Aorta (tissue), 5 donors: ENCODE data around the gene ARL2. TPM values are rescaled to one million over a fixed set of nuclear protein-coding genes. Genes with fewer than 3 reads are reported as not detected.

ENCODE experiments used
- ATAC-seq: fragments of 200-7000 bp; cut with Tn5 transposase; one replicate; pipeline ENCODE4 v1.9.1; 2022; ENCODE audit warnings: moderate library complexity; ENCODE audit not compliant: low FRiP score
- DNase-seq, 2 donors: peaks; one replicate each; pipeline ENCODE4 v3.0.0-alpha.2; 2020
- H3K27ac ChIP-seq, 2 donors: one replicate each; pipeline ENCODE4 v1.5.1; 2013; ENCODE audit warnings: low read length in 2 of 2, mild to moderate bottlenecking in 2 of 2, moderate library complexity in 2 of 2, control low read depth in 1 of 2, inconsistent platforms in 1 of 2, low read depth in 1 of 2
- H3K27me3 ChIP-seq, 2 donors: one replicate each; pipeline ENCODE4 v1.6.1; 2013; ENCODE audit warnings: control low read depth in 1 of 2, low read length in 1 of 2, mild to moderate bottlenecking in 1 of 2, moderate library complexity in 1 of 2; ENCODE audit not compliant: insufficient read depth in 2 of 2, control insufficient read depth in 1 of 2
- H3K36me3 ChIP-seq, 2 donors: one replicate each; pipeline ENCODE4 v1.6.1; 2013; ENCODE audit warnings: control low read depth in 1 of 2, low read length in 1 of 2, mild to moderate bottlenecking in 1 of 2; ENCODE audit not compliant: insufficient read depth in 2 of 2, control insufficient read depth in 1 of 2
- H3K4me1 ChIP-seq, 2 donors: one replicate each; pipeline ENCODE4 v1.6.1; 2013; ENCODE audit warnings: low read length in 2 of 2, control low read depth in 1 of 2, mild to moderate bottlenecking in 1 of 2, moderate library complexity in 1 of 2; ENCODE audit not compliant: insufficient read depth in 2 of 2, control insufficient read depth in 1 of 2
- H3K4me3 ChIP-seq, 2 donors: one replicate each; pipeline ENCODE4 v1.5.1; 2013; ENCODE audit warnings: low read length in 2 of 2, control low read depth in 1 of 2, mild to moderate bottlenecking in 1 of 2
- H3K9me3 ChIP-seq: one replicate; pipeline ENCODE4 v1.6.1; 2013; ENCODE audit warnings: mild to moderate bottlenecking, low read length; ENCODE audit not compliant: control insufficient read depth
- WGBS, 2 donors: extraction: QIAGEN DNeasy Blood & Tissue Kit; methylation state at CpG; one replicate each; pipeline ENCODE4 v1.1.7; 2013; 5-methylcytosine and 5-hydroxymethylcytosine counted together
- intact Hi-C, 2 donors: fragments of 100-400 bp; cut with DNase I; formaldehyde crosslinking; loops; one replicate each; pipeline versions ENCODE4 v1.14.2 to v1.15.0; 2022
- polyA plus RNA-seq, 2 donors: library from polyadenylated mRNA; stranded (reverse); fragments of 200-250 nt; gene quantifications; one replicate each; pipeline ENCODE4 v1.2.3, GENCODE V29; 2013
- total RNA-seq, 2 donors: library from RNA; stranded (reverse); fragmentation: NEBNext Ultra II Directional; extraction: Animal tissue kit (Norgen Biotek cat#: 25700); gene quantifications; one replicate each; pipeline ENCODE4 v1.2.1, GENCODE V29; 2021
- donor health status: healthy with polysubstance abuse.
- donor health status: Bipolar disorder and iron deficiency.
- donor health status: DM: no; HTN: no; CAD: no.
- donor health status: DM: no; HTN: no; CAD: no.
- donor health status: DM: yes; HTN: yes; CAD: no.

ARL2 gene
- total and polyA plus RNA-seq, 4 donors = 96.3 to 175 (median 125) TPM

DNA sequence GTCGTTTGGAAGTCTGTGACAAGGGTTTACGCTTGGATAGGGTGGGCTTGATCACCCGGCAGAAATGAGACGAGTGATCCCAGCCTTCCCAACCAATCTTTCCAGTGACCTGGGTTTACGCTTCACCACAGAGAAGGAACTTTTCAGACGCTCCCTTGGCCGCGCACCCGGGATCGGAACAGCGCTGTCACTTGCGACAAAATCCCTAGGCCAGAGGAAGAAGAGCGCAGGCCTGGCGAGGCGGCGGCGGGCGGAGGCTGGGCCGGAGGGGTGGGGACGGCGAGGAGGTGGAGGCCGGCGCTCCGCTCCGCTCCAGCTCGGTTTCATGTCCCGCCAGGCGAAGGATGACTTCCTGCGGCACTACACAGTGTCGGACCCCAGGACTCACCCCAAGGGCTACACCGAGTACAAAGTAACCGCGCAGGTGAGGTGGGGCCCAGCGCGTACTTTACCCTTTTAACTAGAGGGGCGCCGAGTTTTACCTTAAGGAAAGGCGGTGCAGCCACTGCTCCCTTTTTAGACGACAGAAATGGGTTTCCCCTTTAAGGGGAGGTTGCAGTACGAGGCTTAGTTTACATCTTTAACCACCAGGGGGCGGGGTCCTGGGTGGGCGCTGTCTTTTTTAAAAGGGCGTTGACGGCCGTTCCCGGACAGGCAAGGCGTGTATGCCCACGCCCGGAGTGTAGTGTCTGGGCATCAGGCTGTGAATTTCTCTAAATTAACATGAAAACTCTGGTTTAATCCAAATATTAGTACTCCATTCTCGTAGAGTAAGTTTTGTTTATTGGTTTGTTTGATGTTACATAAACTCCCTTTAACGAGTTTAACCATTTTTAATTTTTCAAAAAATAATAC is 13.5 kb downstream of the ARL2 start, which contains the start of gene SNX15:
Gene SNX15, plus strand, starts transcription at position 227 of the 855 bp plus-strand sequence. Its CDS starts 99 bp downstream, at position 326.
- intact Hi-C loops = loop anchor here in 1 of 2 donors (10.0 kb wide), 1 partner anchor 57 kb away; the partner anchor contains the start of genes CDCA5 and ZFPL1
- H3K27ac ChIP-seq = peak within 1 kb of the TSS in 1 of 2 donors; percentile 50
- 0 to 1% methylated on average over 50 to 51 of the region's 51 CpGs for WGBS, 2 donors
- ATAC-seq (peak; percentile 99), DNase-seq (peak; percentile 95 to 97)
- H3K27me3 ChIP-seq = no peaks in the 10 kb centered on the region
- no peaks in the 10 kb centered on the region for H3K36me3 ChIP-seq
- H3K4me1 ChIP-seq = no peaks in the 10 kb centered on the region
- peak within 1 kb of the TSS; percentile 28 to 83 for H3K4me3 ChIP-seq
- no peaks in the 10 kb centered on the region for H3K9me3 ChIP-seq

DNA sequence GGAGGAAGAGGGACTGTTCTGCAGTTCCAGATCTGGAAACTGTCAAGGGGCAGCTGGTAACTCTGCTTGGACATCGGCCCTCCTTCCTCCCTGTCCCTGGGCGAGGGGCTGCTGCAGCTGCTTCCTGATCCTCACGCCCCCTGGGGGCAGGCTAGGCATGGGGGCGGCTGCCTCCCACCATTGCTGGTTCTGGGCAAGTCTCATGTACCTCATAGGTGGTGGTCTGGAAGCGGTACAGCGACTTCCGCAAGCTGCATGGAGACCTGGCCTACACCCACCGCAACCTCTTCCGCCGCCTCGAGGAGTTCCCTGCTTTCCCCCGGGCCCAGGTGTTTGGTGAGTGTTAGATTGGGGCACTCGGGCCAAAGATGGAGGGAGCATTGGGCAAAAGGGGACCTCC is 18.3 kb downstream of the ARL2 start:
- no peaks in the 10 kb centered on the region for H3K4me1 ChIP-seq
- 81 to 92% methylated on average over 12 to 13 of the region's 13 CpGs for WGBS, 2 donors
- no peak overlapping the region for H3K27ac ChIP-seq
- H3K27me3 ChIP-seq = no peaks in the 10 kb centered on the region
- intact Hi-C loops = no loop called here
- H3K9me3 ChIP-seq = no peaks in the 10 kb centered on the region
- H3K36me3 ChIP-seq = no peaks in the 10 kb centered on the region
- H3K4me3 ChIP-seq = no peak overlapping the region
- ATAC-seq (no peak), DNase-seq (no peak)

DNA sequence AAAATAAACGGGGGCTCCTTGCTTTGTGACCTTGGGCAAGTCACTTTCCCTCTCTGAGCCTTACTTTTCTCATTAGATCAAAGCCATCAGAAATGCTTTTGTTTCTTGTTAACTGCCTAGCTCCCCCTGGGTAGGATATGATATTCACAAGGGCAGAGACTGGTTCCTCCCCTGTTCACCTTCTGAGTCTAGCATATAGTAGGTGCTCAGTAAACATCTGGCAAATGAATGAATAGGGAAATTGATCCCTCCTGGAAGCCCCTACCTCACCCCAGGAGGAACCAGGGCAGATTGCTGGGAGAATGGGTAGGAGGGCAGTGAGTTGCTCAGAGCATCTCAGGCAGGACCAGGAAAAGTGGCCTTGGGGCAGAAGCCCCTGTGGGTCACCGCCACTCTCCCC is 20.5 kb downstream of the ARL2 start:
- 90 to 97% methylated on average over 2 of the region's 2 CpGs for WGBS, 2 donors

DNA sequence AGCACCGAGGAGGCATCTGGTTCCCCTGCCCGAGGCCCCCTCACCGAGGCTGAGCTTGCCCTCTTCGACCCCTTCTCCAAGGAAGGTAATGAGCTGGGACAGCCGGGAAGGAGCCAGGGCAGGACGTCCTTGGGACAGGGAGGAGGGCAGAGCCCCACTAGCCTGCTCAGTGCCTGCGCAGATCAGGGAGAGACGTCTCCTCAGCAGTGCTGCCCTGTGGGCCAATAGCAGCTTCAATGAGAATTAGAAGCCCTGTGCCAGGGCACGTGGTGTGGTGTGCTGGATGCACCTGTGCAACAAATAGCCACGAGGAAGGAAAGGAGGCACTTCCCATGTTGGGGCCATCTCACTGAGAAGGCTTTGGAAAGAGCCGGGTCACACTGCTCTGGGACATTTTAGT is 21.6 kb downstream of the ARL2 start:
- ATAC-seq (no peak), DNase-seq (no peak)
- intact Hi-C loops = no loop called here
- WGBS, 2 donors = 78 to 82% methylated on average over 11 of the region's 11 CpGs
- Histone ChIP-seq H3K9me3 (no peaks in the 10 kb centered on the region), H3K36me3 (no peaks in the 10 kb centered on the region), H3K27ac (no peak overlapping the region), H3K27me3 (no peaks in the 10 kb centered on the region), H3K4me1 (no peaks in the 10 kb centered on the region), H3K4me3 (no peak overlapping the region)

More for the DNA sequence above, 20.5 kb downstream of the ARL2 start:
- Histone ChIP-seq H3K4me1 (no peaks in the 10 kb centered on the region), H3K27me3 (no peaks in the 10 kb centered on the region), H3K27ac (no peak overlapping the region), H3K36me3 (no peaks in the 10 kb centered on the region), H3K4me3 (no peak overlapping the region), H3K9me3 (no peaks in the 10 kb centered on the region)
- intact Hi-C loops = no loop called here
- no peak for ATAC-seq
- DNase-seq = no peak

DNA sequence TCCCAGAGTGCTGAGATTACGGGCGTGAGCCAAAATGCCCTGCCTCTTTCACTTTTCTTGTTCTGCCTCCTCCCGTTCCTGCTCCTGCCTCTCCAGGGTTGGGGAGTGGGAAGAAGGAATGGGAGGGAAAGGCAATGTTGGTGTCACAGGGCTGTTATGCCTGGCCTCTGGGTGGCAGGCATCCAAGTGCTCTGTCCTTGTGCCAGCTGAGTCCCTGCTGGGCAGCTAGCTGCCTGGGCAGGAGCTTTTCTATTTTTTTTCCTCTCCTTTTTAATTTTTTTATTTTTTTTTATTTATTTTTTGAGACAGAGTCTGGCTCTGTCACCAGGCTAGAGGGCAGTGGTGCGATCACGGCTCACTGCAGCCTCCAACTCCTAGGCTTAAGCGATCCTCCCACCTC is 23.0 kb downstream of the ARL2 start:
- Histone ChIP-seq H3K4me1 (no peaks in the 10 kb centered on the region), H3K27me3 (no peaks in the 10 kb centered on the region), H3K9me3 (no peaks in the 10 kb centered on the region), H3K4me3 (no peak overlapping the region), H3K27ac (no peak overlapping the region), H3K36me3 (no peaks in the 10 kb centered on the region)
- WGBS, 2 donors = 25 to 32% methylated on average over 6 of the region's 6 CpGs
- DNase-seq = peak; percentile 72 to 89
- ATAC-seq = no peak
- intact Hi-C loops = no loop called here

DNA sequence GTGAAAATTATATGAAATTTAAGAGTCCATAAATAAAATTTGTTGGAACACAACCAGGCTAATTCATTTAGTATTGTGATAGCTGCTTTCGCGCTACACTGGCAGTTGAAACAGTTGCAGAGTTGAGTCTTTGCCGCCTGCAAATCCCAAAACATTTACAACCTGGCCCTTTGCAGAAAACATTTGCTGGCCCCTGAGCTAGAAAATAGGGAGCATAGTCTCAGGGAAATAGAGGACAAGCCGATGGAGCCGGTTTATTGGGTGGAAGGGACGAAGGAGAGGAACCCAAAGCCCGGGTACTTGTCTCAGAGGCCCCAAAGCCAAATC is 26.5 kb downstream of the ARL2 start:
- no peaks in the 10 kb centered on the region for H3K4me1 ChIP-seq
- no peaks in the 10 kb centered on the region for H3K9me3 ChIP-seq
- H3K36me3 ChIP-seq = no peaks in the 10 kb centered on the region
- ATAC-seq = no peak
- intact Hi-C loops = loop anchor here in 1 of 2 donors (5.0 kb wide), 1 partner anchor 57 kb away; the partner anchor contains the start of gene VPS51
- H3K4me3 ChIP-seq = peak overlapping the region; percentile 53 to 62
- 3 to 5% methylated on average over 7 of the region's 7 CpGs for WGBS, 2 donors
- no peak for DNase-seq
- H3K27me3 ChIP-seq = no peaks in the 10 kb centered on the region
- peak overlapping the region in 1 of 2 donors; percentile 90 for H3K27ac ChIP-seq

DNA sequence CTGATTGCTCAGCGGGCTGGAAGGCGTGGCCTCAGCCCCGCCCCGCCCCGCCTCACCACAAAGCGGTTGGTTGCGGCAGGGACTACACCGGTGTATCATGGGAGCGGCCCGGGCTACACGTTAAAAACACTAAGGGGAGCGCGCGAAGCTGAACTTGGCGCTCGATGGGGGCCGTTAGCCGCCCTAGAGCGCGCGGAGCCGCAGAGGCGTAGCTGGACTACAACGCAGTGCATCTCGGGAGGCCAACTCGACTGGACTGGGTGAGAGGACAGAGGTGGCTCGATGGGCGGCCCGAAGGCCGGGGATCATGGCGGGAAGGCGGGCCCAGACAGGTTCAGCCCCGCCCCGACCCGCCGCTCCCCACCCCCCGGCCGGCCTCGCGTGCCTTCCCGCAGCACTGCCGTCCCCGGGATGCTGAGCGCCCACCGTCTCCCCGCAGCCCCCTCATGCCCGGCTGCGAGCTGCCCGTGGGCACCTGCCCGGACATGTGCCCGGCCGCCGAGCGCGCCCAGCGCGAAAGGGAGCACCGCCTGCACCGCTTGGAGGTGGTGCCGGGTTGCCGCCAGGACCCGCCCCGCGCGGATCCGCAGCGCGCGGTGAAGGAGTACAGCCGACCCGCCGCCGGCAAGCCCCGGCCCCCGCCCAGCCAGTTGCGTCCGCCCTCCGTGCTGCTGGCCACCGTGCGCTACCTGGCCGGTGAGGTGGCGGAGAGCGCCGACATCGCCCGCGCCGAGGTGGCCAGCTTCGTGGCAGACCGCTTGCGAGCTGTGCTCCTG is 27.1 kb downstream of the ARL2 start, which contains the start of gene SAC3D1:
Gene SAC3D1, plus strand, starts transcription at position 364 of the 776 bp plus-strand sequence. Its CDS starts 83 bp downstream, at position 447.
- 0% methylated on average over 71 to 91 of the region's 91 CpGs for WGBS, 2 donors
- Histone ChIP-seq H3K27me3 (no peaks in the 10 kb centered on the region), H3K4me1 (no peaks in the 10 kb centered on the region), H3K4me3 (peak within 1 kb of the TSS; percentile 53 to 62), H3K36me3 (no peaks in the 10 kb centered on the region), H3K27ac (peak within 1 kb of the TSS in 1 of 2 donors; percentile 90), H3K9me3 (no peaks in the 10 kb centered on the region)
- DNase-seq = peak; percentile 94 to 95
- intact Hi-C loops = loop anchor here in 1 of 2 donors (5.0 kb wide), 1 partner anchor 56 kb away; the partner anchor contains the start of gene VPS51
- peak; percentile 96 for ATAC-seq

DNA sequence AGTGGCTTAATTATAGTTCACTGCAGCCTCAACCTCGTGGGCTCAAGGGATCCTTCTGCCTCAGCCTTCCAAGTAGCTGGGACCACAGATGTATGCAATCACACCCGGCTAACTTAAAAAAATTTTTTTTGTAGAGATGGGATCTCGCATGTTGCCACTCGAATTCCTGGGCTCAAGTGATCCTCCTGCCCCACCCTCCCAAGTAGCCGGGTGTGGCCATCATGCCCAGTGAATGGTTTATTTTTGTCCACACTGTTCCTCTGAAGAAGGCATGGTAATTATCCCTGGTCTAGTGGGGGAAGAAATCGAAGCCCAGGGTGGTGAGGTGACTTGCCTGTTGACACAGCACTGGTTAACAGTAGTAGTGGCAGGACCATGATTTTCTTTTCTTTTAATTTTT is 28.9 kb downstream of the ARL2 start:
- ATAC-seq (no peak), DNase-seq (no peak)
- Histone ChIP-seq H3K27ac (no peak overlapping the region), H3K27me3 (no peaks in the 10 kb centered on the region), H3K4me1 (no peaks in the 10 kb centered on the region), H3K9me3 (no peaks in the 10 kb centered on the region), H3K4me3 (no peak overlapping the region), H3K36me3 (no peaks in the 10 kb centered on the region)
- 88 to 92% methylated on average over 6 of the region's 6 CpGs for WGBS, 2 donors
- intact Hi-C loops = loop anchor here in 1 of 2 donors (5.0 kb wide), 1 partner anchor 54 kb away; the partner anchor contains the start of gene VPS51
